Calu3 (cell line): ENCODE measurements around the gene WBP2. TPM values are rescaled to one million over a fixed set of nuclear protein-coding genes. Genes with fewer than 3 reads are reported as not detected.

ENCODE experiments used
- BruUV-seq: library from RNA; stranded (reverse); fragments of 400-500 nt; replicated peaks from 2 replicates; lab custom pipeline; 2021; lab: Mats Ljungman, UMichigan
- CTCF ChIA-PET: fragments of 300-600 bp; sonication (Branson Sonifier 250); formaldehyde crosslinking; loops from one replicate; lab custom pipeline; 2022; ENCODE audit warnings: antibody characterized with exemption; lab: Charles Lee
- DNase-seq: peaks from one replicate; pipeline ENCODE4 v3.0.0; 2022
- H3K27ac Mint-ChIP-seq: one replicate; pipeline ENCODE4 v1.8.0; 2022; ENCODE audit warnings: mixed read lengths; ENCODE audit not compliant: unreplicated experiment
- H3K27me3 Mint-ChIP-seq: one replicate; pipeline ENCODE4 v1.8.0; 2022; ENCODE audit warnings: mixed read lengths; ENCODE audit not compliant: unreplicated experiment
- H3K36me3 Mint-ChIP-seq: one replicate; pipeline ENCODE4 v1.8.0; 2022; ENCODE audit warnings: mild to moderate bottlenecking, moderate library complexity, mixed read lengths; ENCODE audit not compliant: insufficient read depth, unreplicated experiment
- H3K4me1 Mint-ChIP-seq: one replicate; pipeline ENCODE4 v1.8.0; 2022; ENCODE audit warnings: mild to moderate bottlenecking, low read depth, mixed read lengths; ENCODE audit not compliant: unreplicated experiment
- H3K4me3 Mint-ChIP-seq: one replicate; pipeline ENCODE4 v1.8.0; 2022; ENCODE audit warnings: mild to moderate bottlenecking, low read depth, moderate library complexity, mixed read lengths; ENCODE audit not compliant: unreplicated experiment
- H3K9me3 Mint-ChIP-seq: one replicate; pipeline ENCODE4 v1.8.0; 2022; ENCODE audit warnings: low read depth, mixed read lengths; ENCODE audit not compliant: unreplicated experiment
- intact Hi-C: fragments of 100-400 bp; cut with micrococcal nuclease; formaldehyde crosslinking; loops from one replicate; pipeline ENCODE4 v1.10.0; 2022; ENCODE audit not compliant: unreplicated experiment
- total RNA-seq: library from RNA; stranded (reverse); gene quantifications from 2 replicates; pipeline ENCODE4 v1.2.3, GENCODE V29; 2022
- TF ChIP-seq, protein P1 (sequence below): fragments of 200-600 bp; IDR thresholded peaks from one replicate; pipeline ENCODE4 v1.8.0; 2022; ENCODE audit warnings: antibody characterized with exemption; ENCODE audit not compliant: unreplicated experiment

WBP2 gene
- total RNA-seq, 1 experiment from 2014 or later: 126 TPM

- peaks cover 18% of the 10 kb centered on the region for H3K4me1 Mint-ChIP-seq
- H3K27ac Mint-ChIP-seq: peak overlapping the region; percentile 94
Observed at GRCh38 chr17:75842963-75843576, 12.1 kb downstream of the WBP2 start.

GRCh38 chr17:75842411-75842810 is 12.7 kb downstream of the WBP2 start:
- TF ChIP-seq, protein P1, sequence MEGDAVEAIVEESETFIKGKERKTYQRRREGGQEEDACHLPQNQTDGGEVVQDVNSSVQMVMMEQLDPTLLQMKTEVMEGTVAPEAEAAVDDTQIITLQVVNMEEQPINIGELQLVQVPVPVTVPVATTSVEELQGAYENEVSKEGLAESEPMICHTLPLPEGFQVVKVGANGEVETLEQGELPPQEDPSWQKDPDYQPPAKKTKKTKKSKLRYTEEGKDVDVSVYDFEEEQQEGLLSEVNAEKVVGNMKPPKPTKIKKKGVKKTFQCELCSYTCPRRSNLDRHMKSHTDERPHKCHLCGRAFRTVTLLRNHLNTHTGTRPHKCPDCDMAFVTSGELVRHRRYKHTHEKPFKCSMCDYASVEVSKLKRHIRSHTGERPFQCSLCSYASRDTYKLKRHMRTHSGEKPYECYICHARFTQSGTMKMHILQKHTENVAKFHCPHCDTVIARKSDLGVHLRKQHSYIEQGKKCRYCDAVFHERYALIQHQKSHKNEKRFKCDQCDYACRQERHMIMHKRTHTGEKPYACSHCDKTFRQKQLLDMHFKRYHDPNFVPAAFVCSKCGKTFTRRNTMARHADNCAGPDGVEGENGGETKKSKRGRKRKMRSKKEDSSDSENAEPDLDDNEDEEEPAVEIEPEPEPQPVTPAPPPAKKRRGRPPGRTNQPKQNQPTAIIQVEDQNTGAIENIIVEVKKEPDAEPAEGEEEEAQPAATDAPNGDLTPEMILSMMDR: no peak
- DNase-seq: no peak
- H3K4me3 Mint-ChIP-seq: no peak overlapping the region
- H3K9me3 Mint-ChIP-seq: no peaks in the 10 kb centered on the region
- H3K36me3 Mint-ChIP-seq: peaks cover 75% of the 10 kb centered on the region
- intact Hi-C loops: no loop called here
- no TSS peak for BruUV-seq
- no peak overlapping the region for H3K27ac Mint-ChIP-seq
- peaks cover 18% of the 10 kb centered on the region for H3K4me1 Mint-ChIP-seq
- no peaks in the 10 kb centered on the region for H3K27me3 Mint-ChIP-seq
- CTCF ChIA-PET: no interaction called here

More at GRCh38 chr17:75842963-75843576, 12.1 kb downstream of the WBP2 start:
- CTCF ChIA-PET: interaction anchor here (0.7 kb wide), 1 partner anchor 16 kb away, joined by 3 read pairs; no protein-coding TSS in a partner anchor
- Mint-ChIP-seq H3K9me3 (no peaks in the 10 kb centered on the region), H3K4me3 (peak overlapping the region; percentile 68), H3K27me3 (no peaks in the 10 kb centered on the region), H3K36me3 (peaks cover 75% of the 10 kb centered on the region)
- TF ChIP-seq, protein P1: no peak
- intact Hi-C loops: no loop called here
- BruUV-seq: no TSS peak
- DNase-seq: no peak

DNA sequence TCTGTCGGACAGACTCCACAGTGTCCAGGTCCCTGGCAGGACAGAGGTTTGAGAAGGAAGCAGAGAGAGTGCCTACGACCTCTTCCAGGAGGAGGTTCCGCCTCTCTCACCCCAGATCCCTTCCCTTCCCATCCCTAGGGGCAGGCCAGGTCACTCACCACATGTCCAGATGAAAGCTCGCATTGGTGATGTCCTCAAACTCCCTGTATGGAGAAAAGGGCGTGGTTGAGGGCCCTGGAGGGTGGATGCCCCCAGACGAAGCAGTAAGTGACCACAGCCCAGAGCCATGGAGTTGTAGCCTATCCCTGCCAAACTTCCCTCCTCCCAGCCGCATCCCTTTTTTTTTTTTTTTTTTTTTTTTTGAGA is 14.4 kb downstream of the WBP2 start:
- peaks cover 68% of the 10 kb centered on the region for H3K36me3 Mint-ChIP-seq
- peaks cover 8% of the 10 kb centered on the region for H3K4me1 Mint-ChIP-seq
- intact Hi-C loops: no loop called here
- TF ChIP-seq, protein P1: no peak
- no peak overlapping the region for H3K4me3 Mint-ChIP-seq
- no TSS peak for BruUV-seq
- H3K27ac Mint-ChIP-seq: no peak overlapping the region
- no peaks in the 10 kb centered on the region for H3K27me3 Mint-ChIP-seq
- CTCF ChIA-PET: interaction anchor here (0.7 to 1.1 kb wide), 2 partner anchors 15 to 56 kb away, joined by 3 read pairs; partner anchors contain the start of gene UNK
- DNase-seq: no peak
- no peaks in the 10 kb centered on the region for H3K9me3 Mint-ChIP-seq

GRCh38 chr17:75839942-75840798 is 15.0 kb downstream of the WBP2 start:
- DNase-seq: no peak
- Mint-ChIP-seq H3K27me3 (no peaks in the 10 kb centered on the region), H3K4me1 (peaks cover 2% of the 10 kb centered on the region), H3K4me3 (no peak overlapping the region), H3K36me3 (peaks cover 68% of the 10 kb centered on the region), H3K9me3 (no peaks in the 10 kb centered on the region), H3K27ac (no peak overlapping the region)
- BruUV-seq: no TSS peak
- CTCF ChIA-PET: interaction anchor here (0.6 to 1.1 kb wide), 3 partner anchors 16 to 887 kb away, joined by 3 read pairs; no protein-coding TSS in a partner anchor
- TF ChIP-seq, protein P1: no peak
- intact Hi-C loops: no loop called here
